ENCODE data around the gene CEP170. TPM values are rescaled to one million over a fixed set of nuclear protein-coding genes. Genes with fewer than 3 reads are reported as not detected.
"Not testable (repeated sequence)": the region's sequence is repeated elsewhere in the genome, so short reads cannot be mapped to it uniquely, and the experiment has no call there.

The CEP170 gene
- total RNA-seq, 1 experiment from 2014 or later = 67.8 TPM

DNA sequence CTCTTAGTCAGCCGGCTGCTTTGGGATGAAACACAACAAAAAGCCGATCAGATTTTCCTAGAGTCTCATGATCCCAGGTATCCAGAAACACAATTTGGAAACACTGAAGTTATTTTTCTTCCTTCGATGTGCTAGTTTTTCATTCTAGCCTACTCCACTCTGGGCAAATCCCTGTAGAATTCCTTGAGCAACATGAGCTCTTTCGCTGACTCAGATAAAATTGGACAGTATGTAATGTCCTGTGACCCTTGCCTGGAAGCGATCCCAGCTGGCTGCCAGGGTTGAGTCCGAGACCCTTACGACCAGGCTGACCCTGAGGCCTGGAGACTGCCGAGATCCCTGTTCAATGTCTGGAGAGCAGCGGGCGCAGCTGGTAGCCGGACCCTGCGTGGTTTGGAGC is 147.9 kb downstream of the CEP170 start:
- CTCF ChIA-PET; H3K9me3 ChIP-seq (ENCODE audit: low read depth, low read length, poor library complexity, severe bottlenecking); POLR2A ChIA-PET (ENCODE audit: low non-redundant PET); DNase-seq (ENCODE audit: low spot score); H3K4me1 ChIP-seq (ENCODE audit: insufficient read depth, low read length, poor library complexity, severe bottlenecking); H3K27me3 ChIP-seq (replicated peaks; ENCODE audit: insufficient read depth, low read depth, low read length, poor library complexity); BruUV-seq (replicated peaks); intact Hi-C loops (cut with micrococcal nuclease; ENCODE audit: unreplicated experiment); H3K4me3 ChIP-seq (ENCODE audit: low read depth, low read length, poor library complexity, severe bottlenecking); H3K36me3 ChIP-seq (ENCODE audit: insufficient read depth, low read length, poor library complexity, severe bottlenecking); H3K27ac ChIP-seq (ENCODE audit: low read depth, low read length, poor library complexity, severe bottlenecking): not testable (repeated sequence)

DNA sequence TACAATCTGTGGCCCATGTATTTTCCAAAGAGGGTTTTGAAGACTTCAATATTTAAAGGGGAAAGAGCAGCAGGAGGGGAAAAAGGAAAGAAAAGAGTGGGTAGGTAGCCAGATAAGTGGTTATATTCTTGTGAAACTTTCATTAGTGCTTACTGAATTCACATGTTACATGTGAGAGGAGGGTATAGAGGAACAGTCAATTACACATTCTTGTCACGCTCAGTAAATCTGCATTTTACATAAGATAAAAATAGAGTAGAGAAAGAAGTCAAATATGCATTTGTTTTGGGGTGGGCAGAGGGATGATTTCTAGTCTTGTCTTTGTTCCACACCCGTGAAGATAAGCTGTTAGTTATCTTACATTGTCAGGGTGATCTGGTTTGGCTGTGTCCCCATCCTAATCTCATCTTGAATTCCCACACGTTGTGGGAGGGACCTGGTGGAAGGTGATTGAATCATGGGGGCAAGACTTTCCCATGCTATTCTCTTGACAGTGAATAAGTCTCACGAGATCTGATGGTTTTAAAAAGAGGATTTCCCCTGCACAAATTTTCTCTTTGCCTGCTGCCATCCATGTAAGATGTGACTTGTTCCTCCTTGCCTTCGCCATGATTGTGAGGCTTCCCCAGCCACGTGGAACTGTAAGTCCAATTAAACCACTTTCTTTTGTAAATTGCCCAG is 149.3 kb downstream of the CEP170 start:
- H3K9me3 ChIP-seq (ENCODE audit: low read depth, low read length, poor library complexity, severe bottlenecking); CTCF ChIA-PET; H3K27ac ChIP-seq (ENCODE audit: low read depth, low read length, poor library complexity, severe bottlenecking); POLR2A ChIA-PET (ENCODE audit: low non-redundant PET); H3K27me3 ChIP-seq (replicated peaks; ENCODE audit: insufficient read depth, low read depth, low read length, poor library complexity); intact Hi-C loops (cut with micrococcal nuclease; ENCODE audit: unreplicated experiment); H3K4me3 ChIP-seq (ENCODE audit: low read depth, low read length, poor library complexity, severe bottlenecking); BruUV-seq (replicated peaks); H3K4me1 ChIP-seq (ENCODE audit: insufficient read depth, low read length, poor library complexity, severe bottlenecking); DNase-seq (ENCODE audit: low spot score); H3K36me3 ChIP-seq (ENCODE audit: insufficient read depth, low read length, poor library complexity, severe bottlenecking): not testable (repeated sequence)

DNA sequence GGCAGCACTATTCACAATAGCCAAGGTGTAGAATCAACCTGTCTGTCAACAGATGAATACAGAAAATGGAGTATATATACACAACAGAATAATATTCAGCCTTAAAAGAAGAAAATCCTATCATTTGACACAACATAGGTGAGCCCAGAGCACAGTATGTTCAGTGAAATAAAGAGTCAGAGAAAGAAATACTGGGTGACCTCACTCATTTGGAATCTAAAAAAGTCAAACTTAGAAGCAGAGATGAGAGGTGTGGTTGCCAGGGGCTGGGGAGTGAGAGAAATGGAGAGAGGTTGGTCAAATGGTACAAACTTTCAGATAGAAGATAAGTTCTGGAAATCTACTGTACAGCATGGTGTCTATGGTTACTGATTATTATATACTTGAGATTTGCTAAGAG is 150.0 kb downstream of the CEP170 start:
- H3K4me3 ChIP-seq (ENCODE audit: low read depth, low read length, poor library complexity, severe bottlenecking); H3K27ac ChIP-seq (ENCODE audit: low read depth, low read length, poor library complexity, severe bottlenecking); H3K27me3 ChIP-seq (replicated peaks; ENCODE audit: insufficient read depth, low read depth, low read length, poor library complexity); H3K36me3 ChIP-seq (ENCODE audit: insufficient read depth, low read length, poor library complexity, severe bottlenecking); BruUV-seq (replicated peaks); intact Hi-C loops (cut with micrococcal nuclease; ENCODE audit: unreplicated experiment); DNase-seq (ENCODE audit: low spot score); CTCF ChIA-PET; H3K4me1 ChIP-seq (ENCODE audit: insufficient read depth, low read length, poor library complexity, severe bottlenecking); POLR2A ChIA-PET (ENCODE audit: low non-redundant PET); H3K9me3 ChIP-seq (ENCODE audit: low read depth, low read length, poor library complexity, severe bottlenecking): not testable (repeated sequence)

DNA sequence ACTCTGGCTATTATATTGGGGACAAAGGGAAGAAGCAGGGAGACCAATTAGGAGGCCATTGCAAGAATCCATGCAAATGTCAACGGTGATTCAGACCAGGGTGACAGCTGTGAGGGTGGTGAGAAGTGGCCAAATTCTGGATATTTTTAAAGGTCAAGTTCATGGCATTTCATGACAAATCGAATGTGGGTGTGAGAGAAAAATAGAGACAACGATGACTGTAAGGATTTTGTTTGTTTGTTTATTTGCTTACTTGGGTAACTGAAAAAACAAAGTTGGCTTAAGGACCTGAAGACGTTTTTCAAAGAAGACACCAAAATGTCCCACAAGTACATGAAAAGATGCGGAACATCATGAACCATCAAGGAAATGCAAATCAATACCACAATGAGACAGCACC is 150.6 kb downstream of the CEP170 start:
- H3K27ac ChIP-seq (ENCODE audit: low read depth, low read length, poor library complexity, severe bottlenecking); BruUV-seq (replicated peaks); H3K36me3 ChIP-seq (ENCODE audit: insufficient read depth, low read length, poor library complexity, severe bottlenecking); POLR2A ChIA-PET (ENCODE audit: low non-redundant PET); H3K27me3 ChIP-seq (replicated peaks; ENCODE audit: insufficient read depth, low read depth, low read length, poor library complexity); DNase-seq (ENCODE audit: low spot score); CTCF ChIA-PET; H3K4me1 ChIP-seq (ENCODE audit: insufficient read depth, low read length, poor library complexity, severe bottlenecking); H3K9me3 ChIP-seq (ENCODE audit: low read depth, low read length, poor library complexity, severe bottlenecking); intact Hi-C loops (cut with micrococcal nuclease; ENCODE audit: unreplicated experiment); H3K4me3 ChIP-seq (ENCODE audit: low read depth, low read length, poor library complexity, severe bottlenecking): not testable (repeated sequence)

DNA sequence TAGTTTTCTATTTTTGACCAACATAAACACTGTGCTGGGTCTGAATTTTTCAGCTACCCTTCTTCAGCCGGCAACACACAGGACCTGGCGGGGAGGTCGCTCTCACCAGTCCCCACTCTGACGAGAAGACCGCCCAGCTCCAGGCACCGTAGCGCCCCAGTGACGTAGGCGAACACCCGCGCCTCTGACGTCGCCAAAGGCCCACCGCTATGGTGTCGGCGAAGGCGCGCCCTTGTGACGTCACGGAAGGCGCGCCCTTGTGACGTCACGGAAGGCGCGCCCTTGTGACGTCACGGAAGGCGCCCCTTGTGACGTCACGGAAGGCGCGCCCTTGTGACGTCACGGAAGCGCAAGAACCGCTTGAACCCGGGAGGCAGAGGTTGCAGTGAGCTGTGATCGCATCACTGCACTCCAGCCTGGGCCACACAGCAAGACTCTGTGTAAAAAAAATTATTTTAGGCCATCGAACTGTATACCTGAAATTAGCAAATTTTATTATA is 153.5 kb downstream of the CEP170 start:
- H3K4me1 ChIP-seq (ENCODE audit: insufficient read depth, low read length, poor library complexity, severe bottlenecking); H3K36me3 ChIP-seq (ENCODE audit: insufficient read depth, low read length, poor library complexity, severe bottlenecking); CTCF ChIA-PET; POLR2A ChIA-PET (ENCODE audit: low non-redundant PET); H3K27me3 ChIP-seq (replicated peaks; ENCODE audit: insufficient read depth, low read depth, low read length, poor library complexity); BruUV-seq (replicated peaks); H3K9me3 ChIP-seq (ENCODE audit: low read depth, low read length, poor library complexity, severe bottlenecking); intact Hi-C loops (cut with micrococcal nuclease; ENCODE audit: unreplicated experiment): not testable (repeated sequence)
- Histone ChIP-seq H3K4me3 (ENCODE audit: low read depth, low read length, poor library complexity, severe bottlenecking) (peak overlapping the region; percentile 43), H3K27ac (ENCODE audit: low read depth, low read length, poor library complexity, severe bottlenecking) (peak overlapping the region; percentile 37)
- DNase-seq (ENCODE audit: low spot score) = peak; percentile 67

DNA sequence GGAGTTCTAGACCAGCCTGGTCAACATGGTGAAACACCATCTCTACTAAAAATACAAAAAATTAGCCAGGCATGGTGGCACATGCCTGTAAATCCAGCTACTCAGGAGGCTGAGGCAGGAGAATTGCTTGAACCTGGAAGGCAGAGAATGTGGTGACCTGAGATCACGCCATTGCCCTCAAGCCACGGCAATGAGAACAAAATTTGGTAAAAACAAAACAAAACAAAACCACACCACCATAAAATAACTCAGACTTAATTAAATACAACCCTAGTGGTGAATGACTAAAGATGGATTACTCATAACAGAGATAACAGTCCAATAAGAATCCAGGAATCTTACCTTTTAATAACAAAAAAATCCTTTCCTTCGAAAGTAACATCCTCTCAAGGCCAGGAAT is 167.7 kb downstream of the CEP170 start:
- POLR2A ChIA-PET (ENCODE audit: low non-redundant PET); H3K4me1 ChIP-seq (ENCODE audit: insufficient read depth, low read length, poor library complexity, severe bottlenecking); H3K4me3 ChIP-seq (ENCODE audit: low read depth, low read length, poor library complexity, severe bottlenecking); DNase-seq (ENCODE audit: low spot score); CTCF ChIA-PET; H3K9me3 ChIP-seq (ENCODE audit: low read depth, low read length, poor library complexity, severe bottlenecking); H3K36me3 ChIP-seq (ENCODE audit: insufficient read depth, low read length, poor library complexity, severe bottlenecking); H3K27me3 ChIP-seq (replicated peaks; ENCODE audit: insufficient read depth, low read depth, low read length, poor library complexity); BruUV-seq (replicated peaks); intact Hi-C loops (cut with micrococcal nuclease; ENCODE audit: unreplicated experiment); H3K27ac ChIP-seq (ENCODE audit: low read depth, low read length, poor library complexity, severe bottlenecking): not testable (repeated sequence)

Other genes starting within 250 kb of the CEP170 start
- gene SDCCAG8, start 760 bp upstream of the CEP170 start, total RNA-seq (2021) = 9.1 and 9.7 TPM in 2 replicates